H1 (cell line): ENCODE data around the gene SEZ6. TPM values are rescaled to one million over a fixed set of nuclear protein-coding genes. Genes with fewer than 3 reads are reported as not detected.

ENCODE experiments used
- CTCF ChIA-PET: fragments of 300-600 bp; sonication (Branson Sonifier 250); formaldehyde crosslinking; loops from one replicate; lab custom pipeline; 2021; ENCODE audit not compliant: partially characterized antibody; lab: Charles Lee
- POLR2A ChIA-PET: fragments of 300-600 bp; sonication (Branson Sonifier 250); formaldehyde crosslinking; loops from one replicate; lab custom pipeline; 2021; ENCODE audit warnings: inconsistent platforms; ENCODE audit not compliant: partially characterized antibody; lab: Charles Lee
- DNase-seq, 2 experiments: peaks; one replicate each; pipeline versions ENCODE4 v3.0.0 to v3.0.0-alpha.2; 2010 to 2022; ENCODE audit warnings: low spot score in 2 of 2, low read depth in 1 of 2, mixed read lengths in 1 of 2
- FAIRE-seq: peaks from 2 replicates; lab custom pipeline; 2011; peaks lifted over from hg19 to GRCh38; lab: Jason Lieb, UNC
- H2AFZ ChIP-seq: 2 replicates; pipeline ENCODE4 v1.8.1; 2012; ENCODE audit warnings: low read length, inconsistent platforms
- H2AK5ac ChIP-seq: 2 replicates; pipeline ENCODE4 v1.6.1; 2013; ENCODE audit warnings: low read depth, low read length
- H2BK120ac ChIP-seq: replicated peaks from 2 replicates; pipeline ENCODE3; 2013; ENCODE audit warnings: low read depth, low read length, inconsistent platforms
- H2BK12ac ChIP-seq: 2 replicates; pipeline ENCODE4 v1.6.1; 2013; ENCODE audit warnings: low read depth, low read length
- H2BK15ac ChIP-seq: 2 replicates; pipeline ENCODE4 v1.6.1; 2013; ENCODE audit warnings: low read length
- H2BK20ac ChIP-seq: 2 replicates; pipeline ENCODE4 v1.6.1; 2013; ENCODE audit warnings: low read length
- H2BK5ac ChIP-seq: 2 replicates; pipeline ENCODE4 v1.6.1; 2013; ENCODE audit warnings: low read depth, low read length
- H3K14ac ChIP-seq: 2 replicates; pipeline ENCODE4 v1.6.1; 2013; ENCODE audit warnings: inconsistent platforms; ENCODE audit not compliant: insufficient read length
- H3K18ac ChIP-seq: 2 replicates; pipeline ENCODE4 v1.6.1; 2013; ENCODE audit warnings: low read length; ENCODE audit errors: extremely low read depth
- H3K23ac ChIP-seq: 2 replicates; pipeline ENCODE4 v1.6.1; 2013; ENCODE audit warnings: inconsistent platforms; ENCODE audit not compliant: insufficient read length
- H3K23me2 ChIP-seq: 2 replicates; pipeline ENCODE4 v1.6.1; 2013; ENCODE audit warnings: low read depth, low read length
- H3K27ac ChIP-seq: 2 replicates; pipeline ENCODE4 v1.6.1; 2011; ENCODE audit warnings: low read depth, low read length, inconsistent platforms
- H3K27me3 ChIP-seq, 4 experiments: replicated peaks in 1 of 4; 1 replicate in 1 of 4; 2 replicates in 3 of 4; pipeline versions ENCODE4 v1.6.1 to v1.8.1; 2011 to 2013; ENCODE audit warnings: low read length in 3 of 4, mild to moderate bottlenecking in 3 of 4, inconsistent platforms in 2 of 4, mixed read lengths in 2 of 4, moderate library complexity in 1 of 4; ENCODE audit not compliant: control insufficient read depth in 3 of 4, insufficient read depth in 3 of 4; ENCODE audit errors: extremely low read depth in 1 of 4
- H3K36me3 ChIP-seq, 4 experiments: 2 replicates each; pipeline versions ENCODE4 v1.6.1 to v1.8.1; 2011 to 2013; ENCODE audit warnings: mild to moderate bottlenecking in 4 of 4, low read length in 3 of 4, moderate library complexity in 2 of 4, control low read depth in 1 of 4, inconsistent platforms in 1 of 4; ENCODE audit not compliant: insufficient read depth in 4 of 4, control insufficient read depth in 2 of 4
- H3K4ac ChIP-seq: replicated peaks from 2 replicates; pipeline ENCODE3; 2013; ENCODE audit warnings: low read length, low read depth, mixed read lengths, inconsistent platforms; ENCODE audit not compliant: insufficient read length
- H3K4me1 ChIP-seq, 4 experiments: replicated peaks in 1 of 4; 1 replicate in 1 of 4; 2 replicates in 3 of 4; pipeline versions ENCODE4 v1.6.1 to v1.8.1; 2011 to 2013; ENCODE audit warnings: low read length in 3 of 4, inconsistent platforms in 2 of 4, mixed read lengths in 1 of 4; ENCODE audit not compliant: insufficient read depth in 4 of 4, control insufficient read depth in 3 of 4
- H3K4me2 ChIP-seq, 2 experiments: 2 replicates each; pipeline versions ENCODE4 v1.6.1 to v1.8.1; 2011 to 2013; ENCODE audit warnings: low read depth in 2 of 2, low read length in 2 of 2, control low read depth in 1 of 2, inconsistent platforms in 1 of 2, mild to moderate bottlenecking in 1 of 2; ENCODE audit not compliant: insufficient read depth in 1 of 2
- H3K4me3 ChIP-seq, 4 experiments: fragments of 200-600, 300-600 bp in 1 of 4; sonication (generic), shearing (Covaris generic), sonication (Bioruptor Twin) in 1 of 4; 2 replicates each; pipeline versions ENCODE4 v1.5.1 to v1.8.1; 2011 to 2016; ENCODE audit warnings: low read length in 4 of 4, low read depth in 3 of 4, control low read depth in 2 of 4, inconsistent platforms in 2 of 4, mild to moderate bottlenecking in 2 of 4, mixed read lengths in 1 of 4, moderate library complexity in 1 of 4; ENCODE audit not compliant: insufficient read depth in 2 of 4; ENCODE audit errors: extremely low read depth in 1 of 4
- H3K56ac ChIP-seq: replicated peaks from 2 replicates; pipeline ENCODE3; 2013; ENCODE audit warnings: low read depth, mild to moderate bottlenecking, mixed read lengths, low read length, inconsistent platforms; ENCODE audit not compliant: insufficient read length
- H3K79me1 ChIP-seq: 2 replicates; pipeline ENCODE4 v1.6.1; 2013; ENCODE audit warnings: low read depth, low read length, control low read depth
- H3K79me2 ChIP-seq, 2 experiments: 2 replicates each; pipeline versions ENCODE4 v1.6.1 to v1.8.1; 2012 to 2013; ENCODE audit warnings: low read length in 2 of 2, mild to moderate bottlenecking in 2 of 2, inconsistent platforms in 1 of 2; ENCODE audit not compliant: insufficient read depth in 2 of 2, control insufficient read depth in 1 of 2
- H3K9ac ChIP-seq, 4 experiments: replicated peaks in 1 of 4; 1 replicate in 1 of 4; 2 replicates in 3 of 4; pipeline versions ENCODE4 v1.6.1 to v1.8.1; 2011 to 2013; ENCODE audit warnings: low read depth in 3 of 4, low read length in 3 of 4, control low read depth in 2 of 4, mild to moderate bottlenecking in 2 of 4, moderate library complexity in 2 of 4, inconsistent platforms in 1 of 4; ENCODE audit errors: extremely low read depth in 1 of 4
- H3K9me3 ChIP-seq, 2 experiments: 2 replicates each; pipeline versions ENCODE4 v1.6.1 to v1.8.1; 2012 to 2013; ENCODE audit warnings: mild to moderate bottlenecking in 2 of 2, moderate library complexity in 2 of 2, control low read depth in 1 of 2, inconsistent platforms in 1 of 2, low read depth in 1 of 2, low read length in 1 of 2, mixed read lengths in 1 of 2; ENCODE audit not compliant: insufficient read depth in 2 of 2
- H4K20me1 ChIP-seq, 2 experiments: replicated peaks in 1 of 2; 2 replicates each; pipeline versions ENCODE3 to v1.8.1; 2011 to 2013; ENCODE audit warnings: inconsistent platforms in 2 of 2, low read length in 2 of 2, mild to moderate bottlenecking in 1 of 2; ENCODE audit not compliant: insufficient read depth in 2 of 2, control insufficient read depth in 1 of 2
- H4K5ac ChIP-seq: 2 replicates; pipeline ENCODE4 v1.6.1; 2013; ENCODE audit warnings: low read length, low read depth, mixed read lengths, inconsistent platforms; ENCODE audit not compliant: insufficient read length
- H4K8ac ChIP-seq: 2 replicates; pipeline ENCODE4 v1.8.0; 2013; ENCODE audit warnings: mild to moderate bottlenecking, moderate library complexity, low read length, inconsistent platforms; ENCODE audit not compliant: insufficient read depth; ENCODE audit errors: extremely low read depth
- H4K91ac ChIP-seq: replicated peaks from 2 replicates; pipeline ENCODE3; 2013; ENCODE audit warnings: low read length, mixed read lengths, inconsistent platforms; ENCODE audit not compliant: insufficient read length
- ATF2 ChIP-seq: IDR thresholded peaks from 2 replicates; pipeline ENCODE4 v1.6.1; 2012; ENCODE audit warnings: low read length, inconsistent platforms
- CREB1 ChIP-seq: IDR thresholded peaks from 2 replicates; pipeline ENCODE4 v1.6.1; 2012; ENCODE audit warnings: inconsistent platforms
- HDAC2 ChIP-seq, 2 experiments: fragments of 300-600 bp in 1 of 2; sonication (generic) in 1 of 2; IDR thresholded peaks; 2 replicates each; pipeline ENCODE4 v1.6.1; 2011 to 2012; ENCODE audit warnings: low read depth in 2 of 2, low read length in 2 of 2, mild to moderate bottlenecking in 2 of 2, moderate library complexity in 2 of 2, borderline replicate concordance in 1 of 2, inconsistent platforms in 1 of 2
- HDAC6 ChIP-seq: IDR thresholded peaks from one replicate; pipeline ENCODE4 v1.7.1; 2012; ENCODE audit warnings: low read depth, mild to moderate bottlenecking, inconsistent platforms, low read length, moderate library complexity
- POU5F1 ChIP-seq: IDR thresholded peaks from 2 replicates; pipeline ENCODE4 v1.6.1; 2011; ENCODE audit warnings: low read depth, mild to moderate bottlenecking, low read length, moderate library complexity
- RBBP5 ChIP-seq: IDR thresholded peaks from 2 replicates; pipeline ENCODE4 v1.7.1; 2012; ENCODE audit warnings: low read depth, mild to moderate bottlenecking, inconsistent platforms, low read length, moderate library complexity, borderline replicate concordance
- SAP30 ChIP-seq: fragments of 300-600 bp; sonication (generic); IDR thresholded peaks from 2 replicates; pipeline ENCODE4 v1.7.1; 2012; ENCODE audit warnings: low read length, moderate library complexity, mild to moderate bottlenecking, inconsistent platforms; ENCODE audit not compliant: insufficient read depth, insufficient replicate concordance
- TAF1 ChIP-seq: IDR thresholded peaks from 2 replicates; pipeline ENCODE4 v1.6.1; 2011; ENCODE audit warnings: mild to moderate bottlenecking, low read depth, low read length
- WGBS, 2 experiments: shearing (Covaris generic) in 1 of 2; methylation state at CpG; one replicate each; pipeline versions ENCODE4 v1.1.6 to v1.1.7; 2013 to 2015; ENCODE audit warnings: low lambda C conversion rate in 2 of 2, mixed read lengths in 2 of 2, inconsistent platforms in 1 of 2, low coverage in 1 of 2, missing lambda C conversion rate in 1 of 2; ENCODE audit not compliant: insufficient replicate concordance in 2 of 2, insufficient coverage in 1 of 2, insufficient read length in 1 of 2; ENCODE audit errors: extremely low coverage in 1 of 2, missing lambda C conversion rate in 1 of 2; 5-methylcytosine and 5-hydroxymethylcytosine counted together
- polyA plus RNA-seq, 7 experiments: library from polyadenylated mRNA; depleted of rRNA in 3 of 7; stranded (reverse) in 5 of 7; unstranded in 2 of 7; fragments of >200 nt in 5 of 7; fragments of 200-250 nt in 2 of 7; gene quantifications; 1 replicate in 5 of 7; 2 replicates in 1 of 7; 4 replicates in 1 of 7; pipeline versions ENCODE4 v1.2.1 to v1.2.3, GENCODE V29; 2011 to 2013; ENCODE audit warnings: missing spikeins in 2 of 7, mixed read lengths in 2 of 7
- total RNA-seq: library from RNA; stranded (reverse); fragmentation: NEBNext Ultra II Directional; extraction: Animal tissue kit (Norgen Biotek cat#: 25700); gene quantifications from 2 replicates; pipeline ENCODE4 v1.2.1, GENCODE V29; 2021

The SEZ6 gene
- total and polyA plus RNA-seq, 2 of the 8 experiments (the other 6 are each of a cell fraction or from before 2014, with no cell fraction given), result 6.9 to 16.1 TPM

GRCh38 chr17:29020576-29020975 lies 14.7 kb upstream of the SEZ6 start:
- CTCF ChIA-PET, result interaction anchor here (0.7 to 9.0 kb wide), 14 partner anchors 10 to 95 kb away, joined by 3 to 105 read pairs (median 6); partner anchors contain the start of gene SEZ6
- peak overlapping the region; percentile 92; the same call in 1 of the 2 replicates for H2BK20ac ChIP-seq
- H3K4me3 ChIP-seq, result no peak overlapping the region
- H3K4me2 ChIP-seq, result peak overlapping the region in 1 of 2 experiments; percentile 36; a peak in 2 of 4 replicates
- FAIRE-seq (no peak), DNase-seq (no peak)
- H3K27ac ChIP-seq, result no peak overlapping the region
- 89% methylated on average over 7 of the region's 8 CpGs; no CpG with 5 or more reads in 1 of the 2 experiments for WGBS, 2 experiments
- H3K79me2 ChIP-seq, result no peaks in the 10 kb centered on the region
- no peaks in the 10 kb centered on the region for H4K20me1 ChIP-seq
- no peak overlapping the region for H4K5ac ChIP-seq
- no peaks in the 10 kb centered on the region for H3K23me2 ChIP-seq
- H3K4ac ChIP-seq, result no peak overlapping the region
- POLR2A ChIA-PET, result interaction anchor here (1.0 to 4.7 kb wide), 10 partner anchors 11 to 72 kb away, joined by 3 to 47 read pairs (median 6); partner anchors contain the start of genes PHF12, PIPOX and SEZ6
- H3K18ac ChIP-seq, result no peak overlapping the region; the same call in 1 of the 2 replicates
- H4K91ac ChIP-seq, result no peak overlapping the region
- H3K9ac ChIP-seq, result no peak overlapping the region
- H2AFZ ChIP-seq, result no peak overlapping the region
- peaks cover 0 to 3% (median 0%) of the 10 kb centered on the region in 4 experiments; a peak in 3 of 7 replicates for H3K27me3 ChIP-seq
- no peak overlapping the region for H3K14ac ChIP-seq
- peaks cover 20 to 37% (median 31%) of the 10 kb centered on the region in 4 experiments for H3K4me1 ChIP-seq
- no peak overlapping the region for H3K56ac ChIP-seq
- no peak overlapping the region for H2BK15ac ChIP-seq
- no peak overlapping the region for H4K8ac ChIP-seq
- no peak overlapping the region for H2BK12ac ChIP-seq
- TF ChIP-seq POU5F1 (no peak), RBBP5 (no peak), HDAC6 (no peak), SAP30 (no peak), HDAC2 (IDR thresholded peaks at IDR 0.05; ENCODE audit: borderline replicate concordance in 1 of 2, low read depth in 2 of 2, low read length in 2 of 2) (no peak), ATF2 (no peak), CREB1 (no peak), TAF1 (no peak)
- no peak overlapping the region for H2AK5ac ChIP-seq
- H2BK5ac ChIP-seq, result no peak overlapping the region; the same call in 1 of the 2 replicates
- H3K36me3 ChIP-seq, result no peaks in the 10 kb centered on the region
- H3K9me3 ChIP-seq, result no peaks in the 10 kb centered on the region
- H3K79me1 ChIP-seq, result no peaks in the 10 kb centered on the region
- H3K23ac ChIP-seq, result no peak overlapping the region
- H2BK120ac ChIP-seq, result no peak overlapping the region
